K562 (cell line): ENCODE measurements around the gene VPS13D. TPM values are rescaled to one million over a fixed set of nuclear protein-coding genes. Genes with fewer than 3 reads are reported as not detected.

Experiments used
- CREM ChIP-seq: IDR thresholded peaks from 2 replicates; pipeline ENCODE4 v1.6.1; 2014; ENCODE audit warnings: antibody characterized with exemption, low read depth
- DMBX1 ChIP-seq: fragments of 250-450 bp; sonication (Bioruptor Pico); IDR thresholded peaks from 2 replicates; pipeline ENCODE4 v1.8.0; 2022; ENCODE audit warnings: inconsistent platforms, mild to moderate bottlenecking, moderate library complexity, borderline replicate concordance
- FOS ChIP-seq: IDR thresholded peaks from 3 replicates; pipeline ENCODE4 v1.6.1; 2011; ENCODE audit not compliant: insufficient read length; ENCODE audit errors: extremely low read depth
- PHB2 ChIP-seq: fragments of 450-650 bp; IDR thresholded peaks from 2 replicates; pipeline ENCODE4 v1.6.1; 2017; ENCODE audit warnings: low read depth
- SMARCB1 ChIP-seq: IDR thresholded peaks from 2 replicates; pipeline ENCODE4 v1.6.1; 2011; ENCODE audit warnings: improper control_type of control experiment, low read depth; ENCODE audit not compliant: insufficient read length
- ZBTB1 ChIP-seq: sonication (generic); formaldehyde crosslinking; IDR thresholded peaks from 2 replicates; pipeline ENCODE4 v1.8.1; 2023; ENCODE audit warnings: missing genetic modification reagents, low read depth, mild to moderate bottlenecking, borderline replicate concordance
- polyA plus RNA-seq, 8 experiments: library from polyadenylated mRNA; depleted of rRNA in 4 of 8; stranded (reverse) in 5 of 8; unstranded in 3 of 8; fragments of >200 nt; fragmentation: Nextera tagmentation in 2 of 8; fragmentation: Illumina TruSeq in 1 of 8; extraction: Ambion mirVana in 2 of 8; extraction: Trizol in 1 of 8; gene quantifications; 2 replicates each; pipeline versions ENCODE4 v1.2.1 to v1.2.3, GENCODE V29; 2011 to 2014; ENCODE audit warnings: inconsistent platforms in 1 of 8, missing spikeins in 1 of 8
- total RNA-seq, 7 experiments: library from RNA; depleted of rRNA in 6 of 7; stranded (reverse); fragments of >200 nt in 6 of 7; fragmentation: Illumina TruSeq in 2 of 7; extraction: Trizol in 2 of 7; gene quantifications; 2 replicates each; pipeline versions ENCODE4 v1.2.1 to v1.2.3, GENCODE V29; 2011 to 2021; ENCODE audit warnings: low replicate concordance in 1 of 7
- TF ChIP-seq, protein P1 (sequence below): fragments of 450-650 bp; IDR thresholded peaks from 2 replicates; pipeline ENCODE4 v1.6.1; 2016; ENCODE audit warnings: mild to moderate bottlenecking, moderate library complexity
- TF ChIP-seq, protein P2 (sequence below): fragments of 450-650 bp; IDR thresholded peaks from 2 replicates; pipeline ENCODE4 v1.6.1; 2018; ENCODE audit not compliant: partially characterized antibody
- TF ChIP-seq, protein P3 (sequence below): fragments of 450-650 bp; IDR thresholded peaks from 2 replicates; pipeline ENCODE4 v1.6.1; 2014; ENCODE audit warnings: low read depth, mild to moderate bottlenecking, moderate library complexity, borderline replicate concordance

Gene VPS13D
- total and polyA plus RNA-seq, 9 of the 15 experiments (the other 6 are each of a cell fraction or from before 2014, with no cell fraction given): 6.1 to 51.5 (median 38.5) TPM

DNA sequence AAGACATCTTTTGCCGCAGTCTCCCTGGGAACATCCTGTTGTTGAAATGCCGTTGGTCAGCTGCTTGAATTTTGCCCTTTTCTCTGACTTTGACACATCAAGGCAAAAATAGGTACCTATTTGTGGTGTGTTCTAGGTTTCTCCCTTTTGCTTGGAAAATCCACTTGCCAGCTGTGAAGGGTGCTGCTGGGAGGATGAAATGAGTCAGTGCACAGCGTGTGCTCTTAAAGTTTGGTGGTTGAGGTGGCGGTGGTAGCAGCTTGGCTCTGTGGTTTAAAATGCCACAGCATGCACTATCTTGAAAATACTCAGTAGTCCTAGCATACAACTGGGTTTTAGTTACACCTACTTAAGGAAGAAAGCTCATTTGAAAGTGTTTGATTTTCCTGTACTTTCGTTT lies 204.3 kb downstream of the VPS13D start (continued):
- TF ChIP-seq, protein P1, sequence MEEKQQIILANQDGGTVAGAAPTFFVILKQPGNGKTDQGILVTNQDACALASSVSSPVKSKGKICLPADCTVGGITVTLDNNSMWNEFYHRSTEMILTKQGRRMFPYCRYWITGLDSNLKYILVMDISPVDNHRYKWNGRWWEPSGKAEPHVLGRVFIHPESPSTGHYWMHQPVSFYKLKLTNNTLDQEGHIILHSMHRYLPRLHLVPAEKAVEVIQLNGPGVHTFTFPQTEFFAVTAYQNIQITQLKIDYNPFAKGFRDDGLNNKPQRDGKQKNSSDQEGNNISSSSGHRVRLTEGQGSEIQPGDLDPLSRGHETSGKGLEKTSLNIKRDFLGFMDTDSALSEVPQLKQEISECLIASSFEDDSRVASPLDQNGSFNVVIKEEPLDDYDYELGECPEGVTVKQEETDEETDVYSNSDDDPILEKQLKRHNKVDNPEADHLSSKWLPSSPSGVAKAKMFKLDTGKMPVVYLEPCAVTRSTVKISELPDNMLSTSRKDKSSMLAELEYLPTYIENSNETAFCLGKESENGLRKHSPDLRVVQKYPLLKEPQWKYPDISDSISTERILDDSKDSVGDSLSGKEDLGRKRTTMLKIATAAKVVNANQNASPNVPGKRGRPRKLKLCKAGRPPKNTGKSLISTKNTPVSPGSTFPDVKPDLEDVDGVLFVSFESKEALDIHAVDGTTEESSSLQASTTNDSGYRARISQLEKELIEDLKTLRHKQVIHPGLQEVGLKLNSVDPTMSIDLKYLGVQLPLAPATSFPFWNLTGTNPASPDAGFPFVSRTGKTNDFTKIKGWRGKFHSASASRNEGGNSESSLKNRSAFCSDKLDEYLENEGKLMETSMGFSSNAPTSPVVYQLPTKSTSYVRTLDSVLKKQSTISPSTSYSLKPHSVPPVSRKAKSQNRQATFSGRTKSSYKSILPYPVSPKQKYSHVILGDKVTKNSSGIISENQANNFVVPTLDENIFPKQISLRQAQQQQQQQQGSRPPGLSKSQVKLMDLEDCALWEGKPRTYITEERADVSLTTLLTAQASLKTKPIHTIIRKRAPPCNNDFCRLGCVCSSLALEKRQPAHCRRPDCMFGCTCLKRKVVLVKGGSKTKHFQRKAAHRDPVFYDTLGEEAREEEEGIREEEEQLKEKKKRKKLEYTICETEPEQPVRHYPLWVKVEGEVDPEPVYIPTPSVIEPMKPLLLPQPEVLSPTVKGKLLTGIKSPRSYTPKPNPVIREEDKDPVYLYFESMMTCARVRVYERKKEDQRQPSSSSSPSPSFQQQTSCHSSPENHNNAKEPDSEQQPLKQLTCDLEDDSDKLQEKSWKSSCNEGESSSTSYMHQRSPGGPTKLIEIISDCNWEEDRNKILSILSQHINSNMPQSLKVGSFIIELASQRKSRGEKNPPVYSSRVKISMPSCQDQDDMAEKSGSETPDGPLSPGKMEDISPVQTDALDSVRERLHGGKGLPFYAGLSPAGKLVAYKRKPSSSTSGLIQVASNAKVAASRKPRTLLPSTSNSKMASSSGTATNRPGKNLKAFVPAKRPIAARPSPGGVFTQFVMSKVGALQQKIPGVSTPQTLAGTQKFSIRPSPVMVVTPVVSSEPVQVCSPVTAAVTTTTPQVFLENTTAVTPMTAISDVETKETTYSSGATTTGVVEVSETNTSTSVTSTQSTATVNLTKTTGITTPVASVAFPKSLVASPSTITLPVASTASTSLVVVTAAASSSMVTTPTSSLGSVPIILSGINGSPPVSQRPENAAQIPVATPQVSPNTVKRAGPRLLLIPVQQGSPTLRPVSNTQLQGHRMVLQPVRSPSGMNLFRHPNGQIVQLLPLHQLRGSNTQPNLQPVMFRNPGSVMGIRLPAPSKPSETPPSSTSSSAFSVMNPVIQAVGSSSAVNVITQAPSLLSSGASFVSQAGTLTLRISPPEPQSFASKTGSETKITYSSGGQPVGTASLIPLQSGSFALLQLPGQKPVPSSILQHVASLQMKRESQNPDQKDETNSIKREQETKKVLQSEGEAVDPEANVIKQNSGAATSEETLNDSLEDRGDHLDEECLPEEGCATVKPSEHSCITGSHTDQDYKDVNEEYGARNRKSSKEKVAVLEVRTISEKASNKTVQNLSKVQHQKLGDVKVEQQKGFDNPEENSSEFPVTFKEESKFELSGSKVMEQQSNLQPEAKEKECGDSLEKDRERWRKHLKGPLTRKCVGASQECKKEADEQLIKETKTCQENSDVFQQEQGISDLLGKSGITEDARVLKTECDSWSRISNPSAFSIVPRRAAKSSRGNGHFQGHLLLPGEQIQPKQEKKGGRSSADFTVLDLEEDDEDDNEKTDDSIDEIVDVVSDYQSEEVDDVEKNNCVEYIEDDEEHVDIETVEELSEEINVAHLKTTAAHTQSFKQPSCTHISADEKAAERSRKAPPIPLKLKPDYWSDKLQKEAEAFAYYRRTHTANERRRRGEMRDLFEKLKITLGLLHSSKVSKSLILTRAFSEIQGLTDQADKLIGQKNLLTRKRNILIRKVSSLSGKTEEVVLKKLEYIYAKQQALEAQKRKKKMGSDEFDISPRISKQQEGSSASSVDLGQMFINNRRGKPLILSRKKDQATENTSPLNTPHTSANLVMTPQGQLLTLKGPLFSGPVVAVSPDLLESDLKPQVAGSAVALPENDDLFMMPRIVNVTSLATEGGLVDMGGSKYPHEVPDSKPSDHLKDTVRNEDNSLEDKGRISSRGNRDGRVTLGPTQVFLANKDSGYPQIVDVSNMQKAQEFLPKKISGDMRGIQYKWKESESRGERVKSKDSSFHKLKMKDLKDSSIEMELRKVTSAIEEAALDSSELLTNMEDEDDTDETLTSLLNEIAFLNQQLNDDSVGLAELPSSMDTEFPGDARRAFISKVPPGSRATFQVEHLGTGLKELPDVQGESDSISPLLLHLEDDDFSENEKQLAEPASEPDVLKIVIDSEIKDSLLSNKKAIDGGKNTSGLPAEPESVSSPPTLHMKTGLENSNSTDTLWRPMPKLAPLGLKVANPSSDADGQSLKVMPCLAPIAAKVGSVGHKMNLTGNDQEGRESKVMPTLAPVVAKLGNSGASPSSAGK: peak; percentile 38; the same call in 1 of the 2 replicates
- TF ChIP-seq PHB2 (no peak), DMBX1 (CRISPR knock-in tag) (peak; percentile 46; the same call in 1 of the 2 replicates), ZBTB1 (peak; percentile 97), FOS (no peak), CREM (peak; percentile 20; the same call in 1 of the 2 replicates), SMARCB1 (no peak)
- TF ChIP-seq, protein P2, sequence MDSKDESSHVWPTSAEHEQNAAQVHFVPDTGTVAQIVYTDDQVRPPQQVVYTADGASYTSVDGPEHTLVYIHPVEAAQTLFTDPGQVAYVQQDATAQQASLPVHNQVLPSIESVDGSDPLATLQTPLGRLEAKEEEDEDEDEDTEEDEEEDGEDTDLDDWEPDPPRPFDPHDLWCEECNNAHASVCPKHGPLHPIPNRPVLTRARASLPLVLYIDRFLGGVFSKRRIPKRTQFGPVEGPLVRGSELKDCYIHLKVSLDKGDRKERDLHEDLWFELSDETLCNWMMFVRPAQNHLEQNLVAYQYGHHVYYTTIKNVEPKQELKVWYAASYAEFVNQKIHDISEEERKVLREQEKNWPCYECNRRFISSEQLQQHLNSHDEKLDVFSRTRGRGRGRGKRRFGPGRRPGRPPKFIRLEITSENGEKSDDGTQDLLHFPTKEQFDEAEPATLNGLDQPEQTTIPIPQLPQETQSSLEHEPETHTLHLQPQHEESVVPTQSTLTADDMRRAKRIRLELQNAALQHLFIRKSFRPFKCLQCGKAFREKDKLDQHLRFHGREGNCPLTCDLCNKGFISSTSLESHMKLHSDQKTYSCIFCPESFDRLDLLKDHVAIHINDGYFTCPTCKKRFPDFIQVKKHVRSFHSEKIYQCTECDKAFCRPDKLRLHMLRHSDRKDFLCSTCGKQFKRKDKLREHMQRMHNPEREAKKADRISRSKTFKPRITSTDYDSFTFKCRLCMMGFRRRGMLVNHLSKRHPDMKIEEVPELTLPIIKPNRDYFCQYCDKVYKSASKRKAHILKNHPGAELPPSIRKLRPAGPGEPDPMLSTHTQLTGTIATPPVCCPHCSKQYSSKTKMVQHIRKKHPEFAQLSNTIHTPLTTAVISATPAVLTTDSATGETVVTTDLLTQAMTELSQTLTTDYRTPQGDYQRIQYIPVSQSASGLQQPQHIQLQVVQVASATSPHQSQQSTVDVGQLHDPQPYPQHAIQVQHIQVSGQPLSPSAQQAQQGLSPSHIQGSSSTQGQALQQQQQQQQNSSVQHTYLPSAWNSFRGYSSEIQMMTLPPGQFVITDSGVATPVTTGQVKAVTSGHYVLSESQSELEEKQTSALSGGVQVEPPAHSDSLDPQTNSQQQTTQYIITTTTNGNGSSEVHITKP: peak; percentile 4
- TF ChIP-seq, protein P3, sequence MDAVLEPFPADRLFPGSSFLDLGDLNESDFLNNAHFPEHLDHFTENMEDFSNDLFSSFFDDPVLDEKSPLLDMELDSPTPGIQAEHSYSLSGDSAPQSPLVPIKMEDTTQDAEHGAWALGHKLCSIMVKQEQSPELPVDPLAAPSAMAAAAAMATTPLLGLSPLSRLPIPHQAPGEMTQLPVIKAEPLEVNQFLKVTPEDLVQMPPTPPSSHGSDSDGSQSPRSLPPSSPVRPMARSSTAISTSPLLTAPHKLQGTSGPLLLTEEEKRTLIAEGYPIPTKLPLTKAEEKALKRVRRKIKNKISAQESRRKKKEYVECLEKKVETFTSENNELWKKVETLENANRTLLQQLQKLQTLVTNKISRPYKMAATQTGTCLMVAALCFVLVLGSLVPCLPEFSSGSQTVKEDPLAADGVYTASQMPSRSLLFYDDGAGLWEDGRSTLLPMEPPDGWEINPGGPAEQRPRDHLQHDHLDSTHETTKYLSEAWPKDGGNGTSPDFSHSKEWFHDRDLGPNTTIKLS: no peak
